HEK293 (cell line): Measurements from ENCODE around the gene CNPY1.

Experiments used
- CTCF ChIA-PET: fragments of 350-600 bp; formaldehyde crosslinking; extraction: SDS; loops from one replicate; lab custom pipeline; 2021; ENCODE audit warnings: antibody characterized with exemption; lab: Yijun Ruan, JAX
- POLR2A ChIA-PET: fragments of 300-600 bp; formaldehyde crosslinking; extraction: SDS; loops from one replicate; lab custom pipeline; 2020; ENCODE audit warnings: antibody characterized with exemption, inconsistent platforms; lab: Yijun Ruan, JAX
- H3K27ac ChIP-seq: fragments of 200-500 bp; sonication (Bioruptor generic); 2 replicates; pipeline ENCODE4 v1.5.1; 2014; ENCODE audit warnings: low read depth, low read length, control low read depth, inconsistent platforms; ENCODE audit errors: extremely low read depth
- H3K36me3 ChIP-seq, 2 experiments: fragments of 200-500 bp in 1 of 2; sonication (Bioruptor generic) in 1 of 2; 1 replicate in 1 of 2; 2 replicates in 1 of 2; pipeline ENCODE4 v1.5.1; 2014 to 2017; ENCODE audit warnings: inconsistent platforms in 2 of 2, low read length in 2 of 2; ENCODE audit not compliant: control insufficient read depth in 2 of 2, insufficient read depth in 1 of 2
- H3K4me1 ChIP-seq: fragments of 200-500 bp; sonication (Bioruptor generic); 2 replicates; pipeline ENCODE4 v1.5.1; 2014; ENCODE audit warnings: mild to moderate bottlenecking, low read length, inconsistent platforms; ENCODE audit not compliant: control insufficient read depth, insufficient read depth
- H3K4me3 ChIP-seq: 2 replicates; pipeline ENCODE4 v1.5.1; 2011; ENCODE audit warnings: low read depth, mild to moderate bottlenecking, control low read depth, low read length, moderate library complexity
- H3K9me3 ChIP-seq: fragments of 200-500 bp; sonication (Bioruptor generic); 2 replicates; pipeline ENCODE4 v1.5.1; 2014; ENCODE audit warnings: low read depth, low read length, inconsistent platforms; ENCODE audit not compliant: control insufficient read depth, insufficient read depth
- KLF8 ChIP-seq: fragments of 450-650 bp; formaldehyde crosslinking; IDR thresholded peaks from 2 replicates; pipeline ENCODE4 v1.5.1; 2016; ENCODE audit warnings: missing biosample characterization, missing genetic modification characterization
- MYNN ChIP-seq: fragments of 450-650 bp; formaldehyde crosslinking; IDR thresholded peaks from 2 replicates; pipeline ENCODE4 v1.5.1; 2016; ENCODE audit warnings: missing biosample characterization, missing genetic modification characterization, borderline replicate concordance
- MZF1 ChIP-seq: fragments of 450-650 bp; formaldehyde crosslinking; IDR thresholded peaks from 2 replicates; pipeline ENCODE4 v1.5.1; 2017; ENCODE audit warnings: missing biosample characterization, missing genetic modification characterization, borderline replicate concordance
- OSR2 ChIP-seq: fragments of 450-650 bp; formaldehyde crosslinking; IDR thresholded peaks from 2 replicates; pipeline ENCODE4 v1.5.1; 2016; ENCODE audit warnings: missing biosample characterization, missing genetic modification characterization
- YY2 ChIP-seq: fragments of 450-650 bp; formaldehyde crosslinking; IDR thresholded peaks from 2 replicates; pipeline ENCODE4 v1.5.1; 2016; ENCODE audit warnings: missing biosample characterization, missing genetic modification characterization
- ZFHX2 ChIP-seq: fragments of 450-650 bp; formaldehyde crosslinking; conservative IDR thresholded peaks from 2 replicates; pipeline ENCODE4 v1.5.1; 2016; ENCODE audit warnings: missing biosample characterization, missing genetic modification characterization
- ZFP69B ChIP-seq: fragments of 450-650 bp; formaldehyde crosslinking; IDR thresholded peaks from 2 replicates; pipeline ENCODE4 v1.5.1; 2016; ENCODE audit warnings: missing biosample characterization, missing genetic modification characterization
- ZIC2 ChIP-seq: fragments of 450-650 bp; formaldehyde crosslinking; IDR thresholded peaks from 2 replicates; pipeline ENCODE4 v1.5.1; 2016; ENCODE audit warnings: missing biosample characterization, missing genetic modification characterization
- ZNF112 ChIP-seq: fragments of 450-650 bp; formaldehyde crosslinking; IDR thresholded peaks from 2 replicates; pipeline ENCODE4 v1.5.0; 2017; ENCODE audit warnings: missing biosample characterization, missing genetic modification characterization
- ZNF202 ChIP-seq: fragments of 450-650 bp; formaldehyde crosslinking; IDR thresholded peaks from 2 replicates; pipeline ENCODE4 v1.5.1; 2016; ENCODE audit warnings: missing biosample characterization, missing genetic modification characterization, borderline replicate concordance
- ZNF223 ChIP-seq: fragments of 450-650 bp; formaldehyde crosslinking; IDR thresholded peaks from 2 replicates; pipeline ENCODE4 v1.5.1; 2016; ENCODE audit warnings: missing biosample characterization, missing genetic modification characterization
- ZNF24 ChIP-seq: fragments of 450-650 bp; formaldehyde crosslinking; IDR thresholded peaks from 2 replicates; pipeline ENCODE4 v1.5.1; 2016; ENCODE audit warnings: missing biosample characterization, missing genetic modification characterization
- ZNF280C ChIP-seq: fragments of 450-650 bp; formaldehyde crosslinking; IDR thresholded peaks from 2 replicates; pipeline ENCODE4 v1.5.1; 2016; ENCODE audit warnings: missing biosample characterization, missing genetic modification characterization
- ZNF292 ChIP-seq: fragments of 450-650 bp; formaldehyde crosslinking; IDR thresholded peaks from 2 replicates; pipeline ENCODE4 v1.5.1; 2016; ENCODE audit warnings: low read depth, missing biosample characterization, missing genetic modification characterization, borderline replicate concordance
- ZNF350 ChIP-seq: fragments of 450-650 bp; formaldehyde crosslinking; IDR thresholded peaks from 2 replicates; pipeline ENCODE4 v1.5.0; 2017; ENCODE audit warnings: missing biosample characterization, mild to moderate bottlenecking, missing genetic modification characterization
- ZNF394 ChIP-seq: fragments of 450-650 bp; formaldehyde crosslinking; IDR thresholded peaks from 2 replicates; pipeline ENCODE4 v1.5.1; 2016; ENCODE audit warnings: missing biosample characterization, missing genetic modification characterization, mild to moderate bottlenecking, moderate library complexity, borderline replicate concordance
- ZNF530 ChIP-seq: fragments of 450-650 bp; formaldehyde crosslinking; IDR thresholded peaks from 2 replicates; pipeline ENCODE4 v1.5.1; 2016; ENCODE audit warnings: low read depth, missing biosample characterization, missing genetic modification characterization
- ZNF558 ChIP-seq: fragments of 450-650 bp; formaldehyde crosslinking; IDR thresholded peaks from 2 replicates; pipeline ENCODE4 v1.5.1; 2016; ENCODE audit warnings: missing biosample characterization, missing genetic modification characterization
- ZNF600 ChIP-seq: fragments of 450-650 bp; formaldehyde crosslinking; IDR thresholded peaks from 2 replicates; pipeline ENCODE4 v1.5.1; 2016; ENCODE audit warnings: missing biosample characterization, missing genetic modification characterization
- ZSCAN16 ChIP-seq: fragments of 450-650 bp; formaldehyde crosslinking; IDR thresholded peaks from 2 replicates; pipeline ENCODE4 v1.5.1; 2016; ENCODE audit warnings: missing biosample characterization, missing genetic modification characterization
- TF ChIP-seq, protein P1 (sequence below): IDR thresholded peaks from 2 replicates; pipeline ENCODE4 v1.6.1; 2011; ENCODE audit warnings: mild to moderate bottlenecking, low read depth, low read length, borderline replicate concordance
- TF ChIP-seq, protein P2 (sequence below): fragments of 450-650 bp; formaldehyde crosslinking; optimal IDR thresholded peaks from 2 replicates; pipeline ENCODE3; 2016; ENCODE audit warnings: missing biosample characterization, mild to moderate bottlenecking, missing genetic modification characterization
- TF ChIP-seq, protein P3 (sequence below): fragments of 450-650 bp; formaldehyde crosslinking; IDR thresholded peaks from 2 replicates; pipeline ENCODE4 v1.5.1; 2017; ENCODE audit warnings: missing biosample characterization, missing genetic modification characterization
- TF ChIP-seq, protein P4 (sequence below): fragments of 450-650 bp; formaldehyde crosslinking; IDR thresholded peaks from 2 replicates; pipeline ENCODE4 v1.5.1; 2016; ENCODE audit warnings: missing biosample characterization, missing genetic modification characterization
- TF ChIP-seq, protein P5 (sequence below): fragments of 450-650 bp; formaldehyde crosslinking; IDR thresholded peaks from 2 replicates; pipeline ENCODE4 v1.5.1; 2016; ENCODE audit warnings: missing biosample characterization, missing genetic modification characterization, low read depth

The CNPY1 gene

GRCh38 chr7:155509725-155510551 is 36.4 kb downstream of the CNPY1 start (continued):
- TF ChIP-seq, protein P1, sequence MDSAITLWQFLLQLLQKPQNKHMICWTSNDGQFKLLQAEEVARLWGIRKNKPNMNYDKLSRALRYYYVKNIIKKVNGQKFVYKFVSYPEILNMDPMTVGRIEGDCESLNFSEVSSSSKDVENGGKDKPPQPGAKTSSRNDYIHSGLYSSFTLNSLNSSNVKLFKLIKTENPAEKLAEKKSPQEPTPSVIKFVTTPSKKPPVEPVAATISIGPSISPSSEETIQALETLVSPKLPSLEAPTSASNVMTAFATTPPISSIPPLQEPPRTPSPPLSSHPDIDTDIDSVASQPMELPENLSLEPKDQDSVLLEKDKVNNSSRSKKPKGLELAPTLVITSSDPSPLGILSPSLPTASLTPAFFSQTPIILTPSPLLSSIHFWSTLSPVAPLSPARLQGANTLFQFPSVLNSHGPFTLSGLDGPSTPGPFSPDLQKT, result no peak; the same call in 1 of the 2 replicates
- TF ChIP-seq ZNF600 (peak; percentile 86), ZNF530 (no peak), ZSCAN16 (no peak), KLF8 (tag by site-specific recombination) (0 out of 2 replicates have a peak, but pooled peaks have one; percentile 22)

- Histone ChIP-seq H3K9me3 (no peaks in the 10 kb centered on the region), H3K4me3 (peak overlapping the region; percentile 61), H3K36me3 (no peaks in the 10 kb centered on the region), H3K4me1 (0 out of 2 replicates have a peak, but pooled peaks cover 2% of the 10 kb centered on the region), H3K27ac (0 out of 2 replicates have a peak overlapping the region, but pooled peaks have one; percentile 0)
- ChIA-PET POLR2A (no interaction called here), CTCF (no interaction called here)
- TF ChIP-seq, protein P2, sequence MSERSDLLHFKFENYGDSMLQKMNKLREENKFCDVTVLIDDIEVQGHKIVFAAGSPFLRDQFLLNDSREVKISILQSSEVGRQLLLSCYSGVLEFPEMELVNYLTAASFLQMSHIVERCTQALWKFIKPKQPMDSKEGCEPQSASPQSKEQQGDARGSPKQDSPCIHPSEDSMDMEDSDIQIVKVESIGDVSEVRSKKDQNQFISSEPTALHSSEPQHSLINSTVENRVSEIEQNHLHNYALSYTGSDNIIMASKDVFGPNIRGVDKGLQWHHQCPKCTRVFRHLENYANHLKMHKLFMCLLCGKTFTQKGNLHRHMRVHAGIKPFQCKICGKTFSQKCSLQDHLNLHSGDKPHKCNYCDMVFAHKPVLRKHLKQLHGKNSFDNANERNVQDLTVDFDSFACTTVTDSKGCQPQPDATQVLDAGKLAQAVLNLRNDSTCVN, result no peak
- TF ChIP-seq ZNF202 (tag by site-specific recombination) (peak; percentile 97), YY2 (tag by site-specific recombination) (0 out of 2 replicates have a peak, but pooled peaks have one; percentile 41), ZNF350 (no peak), ZNF112 (tag by site-specific recombination) (no peak), ZNF292 (no peak), MZF1 (tag by site-specific recombination) (peak; percentile 93), ZNF558 (tag by site-specific recombination) (no peak), ZNF24 (tag by site-specific recombination) (no peak; the same call in 1 of the 2 replicates), ZNF394 (tag by site-specific recombination) (no peak), MYNN (no peak), ZFP69B (no peak), OSR2 (tag by site-specific recombination) (no peak), ZNF223 (tag by site-specific recombination) (no peak), KLF8 (tag by site-specific recombination) (no peak; the same call in none of the 2 replicates), ZFHX2 (no peak), ZIC2 (tag by site-specific recombination) (no peak), ZNF280C (tag by site-specific recombination) (no peak)
- TF ChIP-seq, protein P3, sequence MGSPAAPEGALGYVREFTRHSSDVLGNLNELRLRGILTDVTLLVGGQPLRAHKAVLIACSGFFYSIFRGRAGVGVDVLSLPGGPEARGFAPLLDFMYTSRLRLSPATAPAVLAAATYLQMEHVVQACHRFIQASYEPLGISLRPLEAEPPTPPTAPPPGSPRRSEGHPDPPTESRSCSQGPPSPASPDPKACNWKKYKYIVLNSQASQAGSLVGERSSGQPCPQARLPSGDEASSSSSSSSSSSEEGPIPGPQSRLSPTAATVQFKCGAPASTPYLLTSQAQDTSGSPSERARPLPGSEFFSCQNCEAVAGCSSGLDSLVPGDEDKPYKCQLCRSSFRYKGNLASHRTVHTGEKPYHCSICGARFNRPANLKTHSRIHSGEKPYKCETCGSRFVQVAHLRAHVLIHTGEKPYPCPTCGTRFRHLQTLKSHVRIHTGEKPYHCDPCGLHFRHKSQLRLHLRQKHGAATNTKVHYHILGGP, result no peak
- TF ChIP-seq, protein P4, sequence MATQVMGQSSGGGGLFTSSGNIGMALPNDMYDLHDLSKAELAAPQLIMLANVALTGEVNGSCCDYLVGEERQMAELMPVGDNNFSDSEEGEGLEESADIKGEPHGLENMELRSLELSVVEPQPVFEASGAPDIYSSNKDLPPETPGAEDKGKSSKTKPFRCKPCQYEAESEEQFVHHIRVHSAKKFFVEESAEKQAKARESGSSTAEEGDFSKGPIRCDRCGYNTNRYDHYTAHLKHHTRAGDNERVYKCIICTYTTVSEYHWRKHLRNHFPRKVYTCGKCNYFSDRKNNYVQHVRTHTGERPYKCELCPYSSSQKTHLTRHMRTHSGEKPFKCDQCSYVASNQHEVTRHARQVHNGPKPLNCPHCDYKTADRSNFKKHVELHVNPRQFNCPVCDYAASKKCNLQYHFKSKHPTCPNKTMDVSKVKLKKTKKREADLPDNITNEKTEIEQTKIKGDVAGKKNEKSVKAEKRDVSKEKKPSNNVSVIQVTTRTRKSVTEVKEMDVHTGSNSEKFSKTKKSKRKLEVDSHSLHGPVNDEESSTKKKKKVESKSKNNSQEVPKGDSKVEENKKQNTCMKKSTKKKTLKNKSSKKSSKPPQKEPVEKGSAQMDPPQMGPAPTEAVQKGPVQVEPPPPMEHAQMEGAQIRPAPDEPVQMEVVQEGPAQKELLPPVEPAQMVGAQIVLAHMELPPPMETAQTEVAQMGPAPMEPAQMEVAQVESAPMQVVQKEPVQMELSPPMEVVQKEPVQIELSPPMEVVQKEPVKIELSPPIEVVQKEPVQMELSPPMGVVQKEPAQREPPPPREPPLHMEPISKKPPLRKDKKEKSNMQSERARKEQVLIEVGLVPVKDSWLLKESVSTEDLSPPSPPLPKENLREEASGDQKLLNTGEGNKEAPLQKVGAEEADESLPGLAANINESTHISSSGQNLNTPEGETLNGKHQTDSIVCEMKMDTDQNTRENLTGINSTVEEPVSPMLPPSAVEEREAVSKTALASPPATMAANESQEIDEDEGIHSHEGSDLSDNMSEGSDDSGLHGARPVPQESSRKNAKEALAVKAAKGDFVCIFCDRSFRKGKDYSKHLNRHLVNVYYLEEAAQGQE, result no peak
- TF ChIP-seq, protein P5, sequence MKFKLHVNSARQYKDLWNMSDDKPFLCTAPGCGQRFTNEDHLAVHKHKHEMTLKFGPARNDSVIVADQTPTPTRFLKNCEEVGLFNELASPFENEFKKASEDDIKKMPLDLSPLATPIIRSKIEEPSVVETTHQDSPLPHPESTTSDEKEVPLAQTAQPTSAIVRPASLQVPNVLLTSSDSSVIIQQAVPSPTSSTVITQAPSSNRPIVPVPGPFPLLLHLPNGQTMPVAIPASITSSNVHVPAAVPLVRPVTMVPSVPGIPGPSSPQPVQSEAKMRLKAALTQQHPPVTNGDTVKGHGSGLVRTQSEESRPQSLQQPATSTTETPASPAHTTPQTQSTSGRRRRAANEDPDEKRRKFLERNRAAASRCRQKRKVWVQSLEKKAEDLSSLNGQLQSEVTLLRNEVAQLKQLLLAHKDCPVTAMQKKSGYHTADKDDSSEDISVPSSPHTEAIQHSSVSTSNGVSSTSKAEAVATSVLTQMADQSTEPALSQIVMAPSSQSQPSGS (tag by site-specific recombination), result no peak
Measured at GRCh38 chr7:155509359-155509724, 37.0 kb downstream of the CNPY1 start.
